ENCODE data around the gene PRTG. TPM values are rescaled to one million over a fixed set of nuclear protein-coding genes. Genes with fewer than 3 reads are reported as not detected.

Gene PRTG
- total and polyA plus RNA-seq, 9 of the 15 experiments (the other 6 are each of a cell fraction or from before 2014, with no cell fraction given): under 0.01 to 0.14 (median 0.06) TPM; not detected in 1

- TF ChIP-seq KDM1A (IDR thresholded peaks at IDR 0.05): no peak
- TF ChIP-seq IRF9 (tag; IDR thresholded peaks at IDR 0.05): no peak
- no peak for TF ChIP-seq RBFOX2 (IDR thresholded peaks at IDR 0.05; ENCODE audit: low read depth, low read length)
- TF ChIP-seq CBFB (CRISPR knock-in tag; IDR thresholded peaks at IDR 0.05): no peak
Measured at GRCh38 chr15:55637086-55637485, 105.9 kb downstream of the PRTG start (continued).

GRCh38 chr15:55633731-55634130 is 109.2 kb downstream of the PRTG start:
- ATAC-seq (no peak), FAIRE-seq (no peak)
- no peak for TF ChIP-seq FOXA1 (IDR thresholded peaks at IDR 0.05; ENCODE audit: borderline replicate concordance)
- TF ChIP-seq NELFE (IDR thresholded peaks at IDR 0.05; ENCODE audit: insufficient read depth, insufficient read length): no peak
- TF ChIP-seq ZNF232 (CRISPR knock-in tag; IDR thresholded peaks at IDR 0.05): no peak
- no peak for TF ChIP-seq EHMT2 (IDR thresholded peaks at IDR 0.05)
- TF ChIP-seq STAT5A (IDR thresholded peaks at IDR 0.05; ENCODE audit: borderline replicate concordance, low read length): no peak
- TF ChIP-seq RERE (CRISPR knock-in tag; IDR thresholded peaks at IDR 0.05; ENCODE audit: borderline replicate concordance): no peak
- TF ChIP-seq ZMIZ1 (IDR thresholded peaks at IDR 0.05; ENCODE audit: low read depth in 2 of 2, low read length in 2 of 2): no peak
- TF ChIP-seq SETDB1 (IDR thresholded peaks at IDR 0.05; ENCODE audit: low read length): no peak
- no peak for TF ChIP-seq MCM7 (IDR thresholded peaks at IDR 0.05)

More at GRCh38 chr15:55633731-55634130, 109.2 kb downstream of the PRTG start:
- CTCF ChIA-PET (ENCODE audit: low intra/inter-chr PET ratio): no interaction called here
- Histone ChIP-seq H3K79me2 (ENCODE audit: control insufficient read depth, insufficient read depth, low read length) (no peaks in the 10 kb centered on the region), H4K20me1 (replicated peaks; ENCODE audit: control insufficient read depth, insufficient read depth, low read length) (no peaks in the 10 kb centered on the region), H3K4me1 (replicated peaks in 1 of 2; ENCODE audit: control insufficient read depth in 2 of 2, insufficient read depth in 2 of 2, low read length in 2 of 2) (no peaks in the 10 kb centered on the region), H3K4me2 (ENCODE audit: insufficient read depth, low read length) (no peak overlapping the region), H3K9ac (ENCODE audit: insufficient read depth in 1 of 2, low read depth in 2 of 2, low read length in 2 of 2) (no peak overlapping the region), H3K9me3 (replicated peaks; ENCODE audit: control insufficient read depth, insufficient read depth, low read depth, low read length) (no peaks in the 10 kb centered on the region), H3K4me3 (no peak overlapping the region), H3K36me3 (ENCODE audit: control insufficient read depth, insufficient read depth, low read length) (no peaks in the 10 kb centered on the region), H3K9me1 (ENCODE audit: control insufficient read depth, insufficient read depth, low read length) (no peaks in the 10 kb centered on the region), H2AFZ (ENCODE audit: low read depth, low read length) (no peak overlapping the region), H3K27me3 (ENCODE audit: control insufficient read depth in 2 of 2, insufficient read depth in 2 of 2, low read length in 2 of 2) (no peaks in the 10 kb centered on the region; a peak in 2 of 5 replicates), H3K27ac (ENCODE audit: extremely low read depth, low read depth, low read length) (no peak overlapping the region)
- in situ Hi-C loops (cut with MboI) (no loop called here), intact Hi-C loops (cut with micrococcal nuclease) (no loop called here)
- BruUV-seq (replicated peaks): no TSS peak
- POLR2A ChIA-PET: interaction anchor here (0.9 kb wide), 1 partner anchor 16 kb away, joined by 4 read pairs; no protein-coding TSS in a partner anchor
- no peak for DNase-seq (ENCODE audit: extremely low read depth in 1 of 4, low spot score in 3 of 4)
- WGBS (ENCODE audit: insufficient coverage, low coverage, missing lambda C conversion rate): 0% methylated on average over 1 of the region's 1 CpG

Data from K562 (cell line).